Measurements from ENCODE around the gene POP5.
"Not testable (repeated sequence)": the region's sequence is repeated elsewhere in the genome, so short reads cannot be mapped to it uniquely, and the experiment has no call there.

The POP5 gene

DNA sequence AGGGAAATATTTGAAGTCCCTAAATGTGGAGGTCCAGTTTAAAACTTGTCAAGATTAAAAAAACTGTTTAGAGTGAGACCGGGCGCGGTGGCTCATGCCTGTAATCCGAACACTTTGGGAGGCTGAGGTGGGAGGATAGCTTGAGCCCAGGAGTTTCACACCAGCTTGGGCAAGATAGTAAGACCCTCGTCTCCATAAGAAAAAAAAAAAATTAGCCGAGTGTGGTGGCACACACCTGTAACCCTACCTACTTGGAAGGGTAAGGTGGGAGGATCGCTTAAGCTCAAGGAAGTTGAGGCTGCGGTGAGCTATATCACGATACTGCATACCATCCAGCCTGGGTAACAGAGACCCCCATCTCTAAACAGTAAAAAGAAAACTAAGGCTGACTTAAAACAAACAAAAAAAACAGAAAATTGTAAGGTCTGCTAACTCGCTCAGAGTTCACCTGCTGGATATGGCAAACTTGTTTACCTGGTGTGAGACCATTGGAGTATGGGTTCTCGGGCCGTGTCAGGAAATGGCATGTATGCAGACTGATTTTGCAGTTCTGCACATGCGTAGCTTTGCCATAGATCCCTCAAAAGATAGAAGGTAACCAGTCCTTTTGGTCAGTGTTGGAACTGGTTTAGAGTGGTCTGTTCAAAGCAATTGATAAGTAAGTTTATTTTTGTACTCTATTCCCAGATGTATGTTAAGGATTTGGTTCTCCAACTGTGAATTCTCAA lies 45.0 kb downstream of the POP5 start:
- DNase-seq (ENCODE audit: low read depth) = no peak

DNA sequence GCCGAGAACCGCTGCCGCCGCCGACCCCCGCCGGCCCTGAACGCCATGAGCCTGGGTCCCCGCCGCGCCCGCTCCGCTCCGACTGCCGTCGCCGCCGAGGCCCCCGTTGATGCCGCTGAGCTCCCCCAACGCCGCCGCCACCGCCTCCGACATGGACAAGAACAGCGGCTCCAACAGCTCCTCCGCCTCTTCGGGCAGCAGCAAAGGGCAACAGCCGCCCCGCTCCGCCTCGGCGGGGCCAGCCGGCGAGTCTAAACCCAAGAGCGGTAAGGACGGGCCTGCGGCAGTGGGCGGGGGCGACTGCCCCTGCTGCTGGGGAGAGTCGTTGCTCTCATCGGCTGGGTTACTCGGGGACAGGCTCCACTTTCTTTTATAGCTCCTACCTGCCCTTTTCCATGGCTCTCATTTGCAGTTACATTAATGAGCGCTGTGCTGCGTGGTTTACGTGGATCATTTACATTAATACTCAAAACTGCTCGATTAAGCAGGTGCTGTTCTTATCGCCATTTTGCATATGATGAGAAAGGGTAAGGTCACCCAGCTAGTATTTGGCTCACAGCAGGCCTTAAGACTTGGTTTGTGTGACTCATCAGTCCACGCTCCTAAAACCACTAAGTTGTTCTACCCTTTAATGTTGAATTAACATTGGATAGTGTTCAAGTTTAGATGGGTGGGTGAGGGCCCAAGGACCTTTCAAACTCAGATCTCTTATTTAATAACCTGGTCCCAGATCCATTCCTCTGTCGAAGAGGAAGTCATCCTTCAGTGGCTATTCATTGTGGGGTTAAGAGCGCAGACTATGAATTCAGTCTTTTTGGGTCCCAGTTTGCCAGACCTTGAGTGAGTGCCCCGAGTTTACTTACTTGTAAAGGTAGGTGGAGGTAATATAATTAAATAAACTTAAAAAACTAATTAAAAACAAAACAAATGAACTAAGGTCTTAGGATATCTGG lies 46.2 kb downstream of the POP5 start:
- DNase-seq (ENCODE audit: low read depth) = peak; percentile 67

DNA sequence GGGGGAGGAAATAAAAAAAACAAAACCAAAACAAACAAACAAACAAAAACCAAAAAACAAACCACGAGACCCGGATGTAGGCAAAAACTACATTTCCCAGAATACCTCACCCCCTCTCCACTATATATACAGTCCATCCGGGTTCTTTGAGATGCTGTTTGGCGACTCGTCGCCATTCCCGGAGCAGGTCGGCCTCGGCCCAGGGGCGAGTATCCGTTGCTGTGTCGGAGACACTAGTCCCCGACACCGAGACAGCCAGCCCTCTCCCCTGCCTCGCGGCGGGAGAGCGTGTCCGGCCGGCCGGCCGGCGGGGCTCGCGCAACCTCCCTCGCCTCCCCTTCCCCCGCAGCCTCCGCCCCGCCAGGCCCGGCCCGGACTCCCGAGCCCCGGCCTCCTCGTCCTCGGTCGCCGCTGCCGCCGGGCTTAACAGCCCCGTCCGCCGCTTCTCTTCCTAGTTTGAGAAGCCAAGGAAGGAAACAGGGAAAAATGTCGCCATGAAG lies 46.9 kb downstream of the POP5 start, which contains the start of gene RNF10:
Gene RNF10 (plus strand): TSS at position 154 of the 500 bp plus-strand sequence. CDS start 456 bp downstream, outside the sequence.
- DNase-seq (ENCODE audit: low read depth) = peak; percentile 71

DNA sequence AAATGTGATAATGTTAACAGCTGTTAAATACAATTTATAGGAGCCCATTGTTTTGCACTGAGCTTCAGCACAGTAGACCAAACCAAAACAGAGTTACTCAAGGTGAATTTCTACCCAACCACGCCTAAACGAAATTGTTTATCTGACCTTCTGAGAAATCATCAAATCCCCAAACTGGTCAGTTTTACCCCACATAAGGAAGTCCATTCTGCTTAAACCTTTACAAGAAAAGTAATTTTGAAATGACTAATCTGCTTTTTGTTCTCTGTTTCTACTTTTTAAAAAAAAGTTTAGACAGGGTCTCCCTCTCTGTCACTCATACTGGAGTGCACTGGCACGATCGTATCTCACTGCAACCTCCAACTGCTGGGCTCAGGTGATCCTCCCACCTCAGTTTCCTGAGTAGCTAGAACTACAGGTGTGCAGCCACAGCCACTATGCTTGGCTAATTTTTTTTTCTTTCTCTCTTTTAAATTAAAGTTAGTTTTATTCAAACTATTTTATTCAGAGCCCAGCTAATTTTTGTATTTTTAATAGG lies 48.4 kb downstream of the POP5 start:
- no peak for DNase-seq (ENCODE audit: low read depth)

DNA sequence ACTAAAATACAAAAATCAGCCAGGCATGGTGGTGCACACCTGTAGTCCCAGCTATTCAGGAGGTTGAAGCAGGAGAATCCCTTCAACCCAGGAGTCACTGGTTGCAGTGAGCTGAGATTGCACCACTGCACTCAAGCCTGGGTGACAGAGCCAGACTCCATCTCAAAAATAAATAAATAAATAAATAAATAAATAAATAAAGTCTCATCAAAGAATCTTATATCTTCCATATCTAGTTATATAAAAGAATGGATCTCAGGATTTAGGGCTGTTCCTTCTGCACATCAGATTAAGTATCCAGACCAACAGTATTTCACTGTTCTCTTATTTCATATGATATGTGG lies 50.8 kb downstream of the POP5 start:
- not testable (repeated sequence) for DNase-seq (ENCODE audit: low read depth)

DNA sequence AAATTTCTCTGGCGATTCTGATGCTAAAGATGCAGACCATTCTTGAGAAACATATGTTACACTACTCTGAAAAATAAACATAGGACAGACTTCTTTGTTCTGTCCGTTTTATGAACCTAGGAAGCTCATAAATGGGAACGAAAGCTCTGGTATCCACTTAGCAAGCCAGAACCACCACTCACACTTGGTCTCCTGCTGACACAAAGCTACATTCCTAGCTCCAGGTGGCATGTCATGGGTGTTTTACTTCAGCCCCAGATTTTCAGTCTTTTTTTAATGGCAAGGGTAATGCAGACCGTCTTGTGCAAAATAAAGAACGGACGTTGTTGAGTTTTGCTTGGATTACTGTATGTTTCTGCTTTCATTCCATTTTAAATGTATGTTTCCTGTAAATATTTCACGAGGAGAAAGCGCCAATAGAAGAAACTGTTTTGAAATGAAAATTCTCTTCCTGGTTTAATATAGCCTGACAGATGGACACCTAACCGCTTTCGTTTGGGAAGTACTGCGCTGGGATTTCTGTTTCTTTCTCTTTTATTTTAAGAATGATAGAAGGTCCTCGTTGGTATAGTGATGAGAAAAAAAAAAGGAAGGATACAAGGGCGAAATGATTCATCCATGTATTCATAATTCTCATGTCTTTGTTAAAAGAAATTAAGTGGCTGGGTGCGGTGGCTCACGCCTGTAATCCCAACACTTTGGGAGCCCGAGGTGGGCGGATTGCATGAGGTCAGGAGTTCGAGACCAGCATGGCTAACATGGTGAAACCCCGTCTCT lies 51.4 kb downstream of the POP5 start:
- no peak for DNase-seq (ENCODE audit: low read depth)

DNA sequence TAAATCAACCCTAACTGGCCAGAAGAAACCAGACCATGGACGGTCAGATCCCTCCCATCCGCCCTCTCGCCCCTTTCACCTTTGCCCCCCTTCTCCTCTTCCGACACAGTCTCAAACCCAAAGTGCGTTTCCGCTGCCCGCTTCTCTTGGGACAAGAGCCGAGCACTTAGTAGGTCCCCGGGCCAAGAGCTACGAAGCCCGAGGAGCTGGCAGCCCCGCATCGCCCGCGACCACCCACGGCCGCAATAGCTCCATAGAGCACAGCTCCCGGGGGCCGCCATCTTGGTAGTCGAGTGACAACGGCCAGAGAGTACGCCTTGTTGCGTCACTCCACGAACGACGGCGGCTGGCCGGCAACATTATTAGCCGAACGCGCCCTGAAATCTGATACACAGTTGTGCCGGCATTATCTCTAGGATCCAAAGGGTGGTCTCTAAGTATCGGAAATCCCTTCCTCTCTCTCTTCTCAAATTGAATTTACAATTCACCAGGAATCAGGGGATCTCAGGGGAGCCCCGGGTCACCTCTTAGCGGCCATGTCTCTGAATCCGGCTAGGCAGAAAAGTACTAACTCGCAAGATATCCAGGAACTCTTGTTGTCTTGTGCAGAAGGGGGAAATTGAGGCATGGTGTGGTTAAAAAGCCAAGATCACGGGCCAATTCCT lies 52.2 kb downstream of the POP5 start, which contains the start of gene COQ5:
Gene COQ5 (minus strand): TSS at position 298 of the 665 bp plus-strand sequence. CDS start 17 bp downstream, at position 281.
- peak; percentile 49 for DNase-seq (ENCODE audit: low read depth)

Measured in HS-5 (cell line).